ENCODE data around the gene CD244. TPM values are rescaled to one million over a fixed set of nuclear protein-coding genes. Genes with fewer than 3 reads are reported as not detected.
A peak's percentile ranks its signal among the peaks of the same experiment; 100 is the strongest.
"Not testable (repeated sequence)": the region's sequence is repeated elsewhere in the genome, so short reads cannot be mapped to it uniquely, and the experiment has no call there.

Gene CD244
- total RNA-seq, 1 donor from 2014 or later: not detected

- peaks cover 10% of the 10 kb centered on the region for H3K4me1 Mint-ChIP-seq (ENCODE audit: low read depth)
- TF ChIP-seq CTCF (IDR thresholded peaks at IDR 0.05; ENCODE audit: unreplicated experiment): no peak
- no peaks in the 10 kb centered on the region for H3K9me3 Mint-ChIP-seq (ENCODE audit: low read depth)
- no peak overlapping the region for H3K27ac Mint-ChIP-seq
- no peaks in the 10 kb centered on the region for H3K36me3 Mint-ChIP-seq (ENCODE audit: insufficient read depth)
- H3K27me3 Mint-ChIP-seq: no peaks in the 10 kb centered on the region
- H3K4me3 Mint-ChIP-seq (ENCODE audit: low read depth): no peak overlapping the region
- DNase-seq (ENCODE audit: low spot score, unreplicated experiment): no peak
Measured at GRCh38 chr1:160905617-160905989, 42.9 kb upstream of the CD244 start.

GRCh38 chr1:160904783-160905616 is 42.3 kb upstream of the CD244 start:
- H3K9me3 Mint-ChIP-seq (ENCODE audit: low read depth): peaks cover 3% of the 10 kb centered on the region

GRCh38 chr1:160902251-160902650 is 39.6 kb upstream of the CD244 start:
- not testable (repeated sequence) for H3K9me3 Mint-ChIP-seq (ENCODE audit: low read depth); H3K27me3 Mint-ChIP-seq; H3K27ac Mint-ChIP-seq; H3K4me3 Mint-ChIP-seq (ENCODE audit: low read depth); DNase-seq (ENCODE audit: low spot score, unreplicated experiment); H3K36me3 Mint-ChIP-seq (ENCODE audit: insufficient read depth)
- H3K4me1 Mint-ChIP-seq (ENCODE audit: low read depth): peaks cover 10% of the 10 kb centered on the region

More at GRCh38 chr1:160904783-160905616, 42.3 kb upstream of the CD244 start:
- peaks cover 10% of the 10 kb centered on the region for H3K4me1 Mint-ChIP-seq (ENCODE audit: low read depth)
- no peaks in the 10 kb centered on the region for H3K36me3 Mint-ChIP-seq (ENCODE audit: insufficient read depth)
- no peak for TF ChIP-seq CTCF (IDR thresholded peaks at IDR 0.05; ENCODE audit: unreplicated experiment)
- no peak for DNase-seq (ENCODE audit: low spot score, unreplicated experiment)
- no peak overlapping the region for H3K27ac Mint-ChIP-seq
- no peaks in the 10 kb centered on the region for H3K27me3 Mint-ChIP-seq
- H3K4me3 Mint-ChIP-seq (ENCODE audit: low read depth): no peak overlapping the region

GRCh38 chr1:160901768-160902167 is 39.1 kb upstream of the CD244 start:
- Mint-ChIP-seq H3K27ac (peak overlapping the region; percentile 7), H3K27me3 (no peaks in the 10 kb centered on the region), H3K36me3 (ENCODE audit: insufficient read depth) (peaks cover 2% of the 10 kb centered on the region), H3K4me1 (ENCODE audit: low read depth) (peaks cover 13% of the 10 kb centered on the region), H3K9me3 (ENCODE audit: low read depth) (peaks cover 7% of the 10 kb centered on the region), H3K4me3 (ENCODE audit: low read depth) (no peak overlapping the region)
- no peak for TF ChIP-seq CTCF (IDR thresholded peaks at IDR 0.05; ENCODE audit: unreplicated experiment)
- no peak for DNase-seq (ENCODE audit: low spot score, unreplicated experiment)

GRCh38 chr1:160900683-160901082 is 38.0 kb upstream of the CD244 start:
- not testable (repeated sequence) for H3K9me3 Mint-ChIP-seq (ENCODE audit: low read depth); H3K4me1 Mint-ChIP-seq (ENCODE audit: low read depth); H3K27me3 Mint-ChIP-seq

GRCh38 chr1:160894368-160895135 is 31.9 kb upstream of the CD244 start:
- not testable (repeated sequence) for H3K36me3 Mint-ChIP-seq (ENCODE audit: insufficient read depth); H3K27me3 Mint-ChIP-seq; H3K4me1 Mint-ChIP-seq (ENCODE audit: low read depth); H3K27ac Mint-ChIP-seq; DNase-seq (ENCODE audit: low spot score, unreplicated experiment); H3K4me3 Mint-ChIP-seq (ENCODE audit: low read depth)
- peaks cover 25% of the 10 kb centered on the region for H3K9me3 Mint-ChIP-seq (ENCODE audit: low read depth)

More at GRCh38 chr1:160900683-160901082, 38.0 kb upstream of the CD244 start:
- H3K36me3 Mint-ChIP-seq (ENCODE audit: insufficient read depth); H3K27ac Mint-ChIP-seq; DNase-seq (ENCODE audit: low spot score, unreplicated experiment); H3K4me3 Mint-ChIP-seq (ENCODE audit: low read depth): not testable (repeated sequence)
